ENCODE measurements around the gene SETBP1.
A peak's percentile ranks its signal among the peaks of the same experiment; 100 is the strongest.

The SETBP1 gene

DNA sequence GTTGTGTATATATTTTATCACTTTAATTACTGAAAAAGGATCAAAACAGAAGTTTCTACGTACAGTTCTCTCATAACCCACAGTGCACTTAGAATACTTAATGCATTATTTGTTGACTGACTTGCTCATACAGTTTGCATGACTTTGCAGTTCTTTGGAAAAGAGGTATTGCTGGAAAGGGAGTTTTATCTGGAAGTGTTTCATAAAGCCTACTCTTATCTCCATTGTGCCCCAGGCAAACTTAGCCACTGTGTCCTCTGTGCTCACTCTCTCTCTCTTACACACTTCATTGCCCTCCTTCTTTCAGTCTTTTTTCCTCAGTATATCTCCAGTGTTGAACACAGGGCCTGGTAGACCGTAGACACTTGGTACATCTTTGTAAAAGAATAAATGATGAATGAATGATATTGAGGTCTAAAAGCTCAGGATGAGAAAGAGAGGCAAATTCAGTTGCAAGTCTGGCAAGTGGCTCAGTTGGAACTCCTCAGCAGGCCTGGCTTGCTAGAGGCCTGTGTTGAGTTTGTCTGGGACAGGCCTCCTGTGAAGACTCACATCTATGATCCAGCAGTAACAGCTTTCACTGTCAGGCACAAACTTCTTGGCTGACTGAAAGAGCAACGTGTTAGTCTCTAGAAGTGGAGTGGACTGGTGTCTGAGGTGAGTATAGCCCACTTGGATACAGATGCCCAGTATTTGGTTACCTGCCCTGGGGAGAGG lies 56.1 kb downstream of the SETBP1 start:
- H3K27me3 Mint-ChIP-seq = no peaks in the 10 kb centered on the region
- H3K36me3 Mint-ChIP-seq = peaks cover 36% of the 10 kb centered on the region
- H3K4me3 Mint-ChIP-seq = no peak overlapping the region
- no peak for ATAC-seq (ENCODE audit: low read depth)
- peak overlapping the region; percentile 51 for H3K27ac Mint-ChIP-seq
- no peak for DNase-seq (ENCODE audit: low spot score in 2 of 2)
- no peaks in the 10 kb centered on the region for H3K9me3 Mint-ChIP-seq
- peaks cover 62% of the 10 kb centered on the region for H3K4me1 Mint-ChIP-seq

DNA sequence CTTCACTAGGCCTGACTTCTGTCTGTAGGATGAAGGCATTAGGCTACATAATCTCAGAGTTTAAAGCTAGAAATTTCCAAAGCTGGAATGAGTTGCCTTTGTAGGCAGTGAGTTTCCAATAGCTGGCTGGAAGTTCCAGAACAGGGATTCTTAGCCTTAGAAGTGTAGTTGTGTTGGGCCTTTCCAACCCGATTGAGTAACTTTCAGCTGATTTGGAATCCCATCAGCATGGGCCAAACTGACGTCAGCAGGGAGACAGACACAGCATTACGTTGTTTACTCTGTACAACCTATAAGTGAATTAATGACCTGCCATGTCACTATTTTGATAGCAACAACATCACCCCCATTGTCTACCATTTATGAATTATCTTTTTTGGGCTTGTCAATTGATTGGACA lies 56.9 kb downstream of the SETBP1 start:
- no peak for DNase-seq (ENCODE audit: low spot score in 2 of 2)
- H3K4me3 Mint-ChIP-seq = no peak overlapping the region
- no peaks in the 10 kb centered on the region for H3K27me3 Mint-ChIP-seq
- peaks cover 37% of the 10 kb centered on the region for H3K36me3 Mint-ChIP-seq
- no peak for ATAC-seq (ENCODE audit: low read depth)
- no peaks in the 10 kb centered on the region for H3K9me3 Mint-ChIP-seq
- no peak overlapping the region for H3K27ac Mint-ChIP-seq
- peaks cover 63% of the 10 kb centered on the region for H3K4me1 Mint-ChIP-seq

DNA sequence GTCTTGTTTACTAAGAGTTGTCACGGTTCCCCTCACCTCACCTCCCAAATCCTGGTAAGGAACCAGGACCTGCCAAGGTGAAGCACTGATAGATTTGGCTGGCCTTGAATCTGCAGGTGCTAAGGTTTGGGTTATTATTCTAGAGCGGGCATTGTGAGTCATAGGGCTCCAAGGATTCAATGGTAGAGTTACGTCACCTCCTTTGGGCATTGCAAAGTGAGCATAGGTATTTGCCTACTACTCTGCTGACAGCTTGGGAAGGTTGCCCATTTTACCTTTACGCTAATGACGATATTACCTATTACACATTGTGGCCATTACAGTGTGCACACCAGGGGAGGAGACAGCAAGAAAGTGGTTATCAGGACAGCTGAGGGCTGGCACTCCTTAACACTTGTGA lies 59.3 kb downstream of the SETBP1 start:
- no peaks in the 10 kb centered on the region for H3K27me3 Mint-ChIP-seq
- DNase-seq (ENCODE audit: low spot score in 2 of 2) = no peak
- H3K36me3 Mint-ChIP-seq = peaks cover 37% of the 10 kb centered on the region
- H3K27ac Mint-ChIP-seq = no peak overlapping the region
- H3K4me1 Mint-ChIP-seq = peaks cover 56% of the 10 kb centered on the region
- no peaks in the 10 kb centered on the region for H3K9me3 Mint-ChIP-seq
- no peak overlapping the region for H3K4me3 Mint-ChIP-seq
- no peak for ATAC-seq (ENCODE audit: low read depth)

DNA sequence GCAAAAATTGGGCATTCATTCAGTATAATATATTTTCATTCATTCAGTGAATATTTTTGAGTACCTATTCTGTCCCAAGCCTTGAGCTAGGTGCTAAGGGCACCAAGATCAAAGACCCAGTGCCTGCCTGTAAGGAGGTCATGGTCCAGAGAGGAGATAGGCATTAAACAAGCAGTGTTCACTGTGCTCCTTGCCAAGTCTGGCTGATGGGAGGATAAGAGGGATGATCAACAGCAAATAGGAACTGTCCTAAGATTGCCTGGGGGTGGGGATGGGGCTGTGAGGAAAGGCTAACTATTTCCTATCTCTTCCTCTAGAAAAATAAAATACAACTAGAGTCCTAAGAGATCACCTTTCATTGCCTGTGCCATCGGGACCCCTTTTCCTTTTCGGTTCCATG lies 60.4 kb downstream of the SETBP1 start:
- Mint-ChIP-seq H3K4me1 (peaks cover 52% of the 10 kb centered on the region), H3K9me3 (no peaks in the 10 kb centered on the region), H3K27me3 (no peaks in the 10 kb centered on the region), H3K4me3 (no peak overlapping the region), H3K36me3 (peaks cover 42% of the 10 kb centered on the region), H3K27ac (peak overlapping the region; percentile 19)
- ATAC-seq (ENCODE audit: low read depth) = no peak
- no peak for DNase-seq (ENCODE audit: low spot score in 2 of 2)

DNA sequence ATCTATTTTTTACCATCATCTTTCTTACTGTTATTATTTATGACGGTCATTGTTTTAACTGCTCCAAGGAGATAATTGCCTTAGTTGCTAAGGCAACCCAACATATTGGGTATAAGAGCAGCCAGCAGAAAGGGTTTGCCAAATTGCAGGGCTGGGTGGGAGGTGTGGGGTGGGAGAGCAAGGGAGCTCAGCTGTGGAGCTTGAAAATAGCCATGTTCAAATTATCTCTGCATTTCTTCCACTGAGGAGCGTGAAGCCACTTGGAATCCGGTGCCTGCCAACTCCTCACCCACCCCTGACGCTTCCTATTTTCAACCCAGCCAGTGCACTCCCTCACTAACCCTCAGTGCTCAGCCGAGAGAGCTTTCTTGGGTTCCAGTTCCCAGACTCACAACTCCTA lies 60.8 kb downstream of the SETBP1 start:
- Mint-ChIP-seq H3K36me3 (peaks cover 45% of the 10 kb centered on the region), H3K27ac (peak overlapping the region; percentile 19), H3K27me3 (no peaks in the 10 kb centered on the region), H3K9me3 (no peaks in the 10 kb centered on the region), H3K4me1 (peaks cover 55% of the 10 kb centered on the region), H3K4me3 (no peak overlapping the region)
- DNase-seq (ENCODE audit: low spot score in 2 of 2) = no peak
- ATAC-seq (ENCODE audit: low read depth) = no peak

DNA sequence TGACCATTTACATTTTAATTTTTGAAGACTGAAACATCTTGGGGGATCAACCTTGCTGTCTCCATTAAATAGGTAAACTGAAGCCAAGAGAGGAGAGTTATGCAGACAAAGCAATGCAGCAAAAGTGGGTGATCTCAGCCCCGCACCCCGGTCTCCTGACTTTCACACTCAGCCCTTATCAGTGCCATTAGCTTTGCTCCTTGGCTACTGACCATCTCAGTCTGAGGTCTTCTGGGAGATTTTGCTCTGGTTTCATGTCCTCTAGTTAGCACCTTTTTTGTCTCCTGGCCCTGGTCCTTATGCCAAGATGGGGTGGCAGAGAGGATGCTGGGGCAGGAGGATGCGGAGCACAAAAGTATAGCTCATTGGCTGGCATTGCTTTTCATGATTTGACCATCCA lies 61.4 kb downstream of the SETBP1 start:
- Mint-ChIP-seq H3K4me1 (peaks cover 55% of the 10 kb centered on the region), H3K9me3 (no peaks in the 10 kb centered on the region), H3K27me3 (no peaks in the 10 kb centered on the region), H3K4me3 (no peak overlapping the region), H3K36me3 (peaks cover 40% of the 10 kb centered on the region), H3K27ac (no peak overlapping the region)
- no peak for DNase-seq (ENCODE audit: low spot score in 2 of 2)
- ATAC-seq (ENCODE audit: low read depth) = no peak

DNA sequence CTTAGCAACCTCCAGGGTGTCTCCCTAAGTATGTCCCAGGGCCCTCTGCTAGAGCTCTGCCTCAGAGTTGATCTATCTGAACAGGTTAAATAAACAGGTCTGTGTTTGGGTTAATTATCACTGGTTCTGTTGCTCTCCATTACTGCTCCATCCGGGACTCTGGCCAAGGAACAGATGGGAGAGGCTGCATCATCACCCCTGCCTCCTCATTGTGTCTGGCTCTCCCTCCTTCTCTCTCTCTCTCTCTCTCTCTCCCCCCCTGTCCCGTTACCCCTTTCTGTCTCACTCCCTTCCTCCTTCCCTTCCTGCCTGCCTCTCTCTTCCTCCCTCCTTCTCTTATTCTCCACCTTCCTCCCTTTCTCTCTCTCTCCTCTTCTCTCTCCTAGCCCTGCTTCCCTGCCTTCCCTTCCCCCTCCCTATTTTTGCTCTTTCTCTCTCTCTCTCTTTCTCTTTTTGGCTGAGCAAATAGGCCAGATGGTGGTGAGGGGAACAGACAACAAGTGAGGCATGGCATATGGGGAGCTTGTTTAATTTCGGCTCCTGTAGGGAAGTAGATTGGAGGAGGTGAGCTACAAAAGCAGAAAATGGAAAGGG lies 62.1 kb downstream of the SETBP1 start:
- Mint-ChIP-seq H3K27ac (peak overlapping the region; percentile 26), H3K9me3 (no peaks in the 10 kb centered on the region), H3K36me3 (peaks cover 39% of the 10 kb centered on the region), H3K4me3 (no peak overlapping the region), H3K4me1 (peaks cover 59% of the 10 kb centered on the region), H3K27me3 (no peaks in the 10 kb centered on the region)
- no peak for DNase-seq (ENCODE audit: low spot score in 2 of 2)
- no peak for ATAC-seq (ENCODE audit: low read depth)

DNA sequence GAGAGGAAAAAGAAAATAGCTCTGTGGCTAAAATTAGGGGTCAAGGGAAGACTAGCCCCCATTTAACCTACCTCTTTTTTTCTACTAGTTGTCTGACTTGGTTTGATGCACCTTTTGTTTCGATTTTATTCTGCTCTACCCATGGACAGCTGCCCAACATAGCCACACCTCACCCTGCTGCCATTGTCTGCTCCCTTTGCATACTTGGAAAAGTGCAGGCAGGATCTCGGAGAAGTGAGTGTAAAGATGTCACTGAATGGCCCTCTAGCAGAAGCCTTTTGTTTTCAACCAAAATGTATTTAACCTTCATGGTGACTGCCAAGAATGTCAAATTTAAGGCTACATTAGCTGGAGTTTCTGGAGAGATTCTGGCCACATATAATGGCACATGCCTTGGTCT lies 62.9 kb downstream of the SETBP1 start:
- no peak overlapping the region for H3K27ac Mint-ChIP-seq
- DNase-seq (ENCODE audit: low spot score in 2 of 2) (no peak), ATAC-seq (ENCODE audit: low read depth) (no peak)
- no peak overlapping the region for H3K4me3 Mint-ChIP-seq
- H3K4me1 Mint-ChIP-seq = peaks cover 64% of the 10 kb centered on the region
- peaks cover 39% of the 10 kb centered on the region for H3K36me3 Mint-ChIP-seq
- no peaks in the 10 kb centered on the region for H3K27me3 Mint-ChIP-seq
- no peaks in the 10 kb centered on the region for H3K9me3 Mint-ChIP-seq

DNA sequence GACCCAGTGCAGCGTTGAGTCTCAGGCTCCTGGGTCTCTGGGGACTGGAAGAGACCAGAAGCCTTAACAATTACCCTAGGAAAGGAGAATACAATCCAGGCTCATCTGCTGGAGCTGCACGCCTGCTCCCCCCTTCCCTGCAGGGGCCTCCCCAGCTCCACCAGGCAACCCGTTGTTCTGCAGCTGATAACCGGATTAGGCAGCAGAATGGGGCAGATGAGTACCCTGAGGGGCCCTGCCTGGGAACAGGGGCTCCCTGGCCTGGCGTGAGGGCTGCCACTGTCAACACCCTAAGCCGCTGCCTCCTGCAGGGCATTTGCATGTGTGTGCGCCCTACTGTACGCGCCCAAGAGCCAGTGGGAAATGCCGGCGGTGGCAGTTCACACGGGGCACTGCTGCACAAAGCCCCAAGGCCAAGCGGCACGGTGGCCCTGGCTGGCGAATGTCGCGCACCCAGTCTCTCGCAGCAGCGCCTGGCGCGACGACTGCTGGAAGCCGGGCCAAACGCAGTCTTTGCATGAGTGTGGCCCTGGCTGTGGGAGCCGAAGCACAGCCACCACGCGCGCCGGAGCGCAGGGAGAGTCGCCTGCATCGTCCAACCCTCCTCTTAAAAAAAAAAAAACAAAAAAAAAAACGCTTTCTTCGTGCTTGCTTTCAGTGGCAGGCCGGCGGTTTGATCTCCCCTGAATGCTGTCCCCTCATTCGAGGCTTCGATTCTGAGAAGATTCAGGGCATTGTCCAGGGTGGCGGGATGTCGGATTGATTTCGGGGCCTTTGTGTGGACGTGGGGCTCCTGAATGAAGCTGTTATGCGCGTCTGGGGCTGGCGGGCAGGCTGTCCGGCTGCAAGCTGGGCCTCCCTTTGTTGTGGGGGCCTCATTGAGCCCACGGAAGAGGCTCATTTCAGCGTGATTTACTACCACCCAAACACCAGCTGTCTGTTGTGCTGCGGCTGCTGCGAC lies 63.8 kb downstream of the SETBP1 start:
- Mint-ChIP-seq H3K4me1 (peaks cover 64% of the 10 kb centered on the region), H3K9me3 (no peaks in the 10 kb centered on the region), H3K4me3 (no peak overlapping the region), H3K36me3 (peaks cover 37% of the 10 kb centered on the region), H3K27me3 (no peaks in the 10 kb centered on the region), H3K27ac (no peak overlapping the region)
- ATAC-seq (ENCODE audit: low read depth) = no peak
- DNase-seq (ENCODE audit: low spot score in 2 of 2) = no peak

DNA sequence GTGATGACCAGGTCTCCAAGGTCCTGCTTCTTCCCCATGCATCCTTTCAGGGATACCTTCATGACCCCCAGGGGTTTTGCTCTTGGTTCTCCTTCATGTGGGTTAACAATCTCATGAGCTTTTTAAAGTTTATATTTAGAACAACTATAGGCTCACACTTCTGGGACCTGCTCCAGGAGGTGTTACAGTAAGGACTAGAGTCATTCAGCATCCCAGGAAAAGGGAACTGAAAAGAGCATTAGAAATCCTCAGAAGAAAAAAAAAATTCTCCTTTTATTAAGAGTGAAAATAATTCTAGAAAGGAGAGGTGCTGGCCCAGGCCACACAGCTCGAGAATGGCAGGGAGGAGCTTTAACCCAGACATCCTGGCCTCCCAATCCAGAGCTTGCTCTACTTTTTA lies 66.5 kb downstream of the SETBP1 start:
- no peak for ATAC-seq (ENCODE audit: low read depth)
- Mint-ChIP-seq H3K4me1 (peaks cover 66% of the 10 kb centered on the region), H3K9me3 (no peaks in the 10 kb centered on the region), H3K4me3 (no peak overlapping the region), H3K27ac (peak overlapping the region; percentile 86), H3K27me3 (no peaks in the 10 kb centered on the region), H3K36me3 (peaks cover 25% of the 10 kb centered on the region)
- no peak for DNase-seq (ENCODE audit: low spot score in 2 of 2)

DNA sequence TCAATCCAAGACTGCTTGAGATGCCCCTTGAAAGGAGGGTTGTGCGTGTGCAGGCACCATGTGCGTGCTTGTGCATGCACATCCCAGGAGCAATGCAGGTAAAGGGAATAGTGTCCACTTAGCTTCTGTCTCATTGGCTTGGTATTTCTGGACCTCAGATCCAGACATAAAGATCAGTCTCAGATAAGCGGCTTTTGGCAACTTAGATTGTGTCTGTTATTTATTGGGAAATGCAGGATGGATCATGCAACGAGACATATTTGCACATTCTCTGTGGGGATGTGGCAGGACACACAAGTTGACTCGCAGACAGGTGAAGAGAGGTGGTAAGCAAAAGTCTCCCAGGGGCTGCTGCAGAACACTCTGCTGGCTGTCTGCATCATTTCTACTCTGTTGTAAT lies 67.9 kb downstream of the SETBP1 start:
- Mint-ChIP-seq H3K27me3 (no peaks in the 10 kb centered on the region), H3K36me3 (peaks cover 25% of the 10 kb centered on the region), H3K9me3 (peaks cover 1% of the 10 kb centered on the region), H3K27ac (peak overlapping the region; percentile 86), H3K4me3 (no peak overlapping the region), H3K4me1 (peaks cover 60% of the 10 kb centered on the region)
- DNase-seq (ENCODE audit: low spot score in 2 of 2) = no peak
- ATAC-seq (ENCODE audit: low read depth) = no peak

DNA sequence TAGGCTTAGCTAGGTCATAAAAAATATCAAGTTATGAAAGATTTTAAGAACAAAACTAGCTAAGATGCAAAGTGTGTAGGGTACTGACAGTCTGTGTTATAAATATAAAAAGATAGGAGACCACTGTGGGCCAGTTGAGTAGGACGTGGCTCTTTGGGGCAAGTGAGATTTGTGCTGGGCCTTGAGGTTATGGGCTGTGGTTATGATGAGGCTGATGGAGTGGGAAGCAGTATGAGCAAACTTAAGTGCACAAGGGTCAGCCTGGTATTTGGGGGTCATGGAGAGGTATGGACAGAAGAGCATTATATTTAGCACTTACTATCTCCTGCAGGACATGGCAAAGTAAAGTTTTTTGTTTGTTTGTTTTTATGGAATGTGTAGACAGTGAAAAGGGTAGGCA lies 70.1 kb downstream of the SETBP1 start:
- peaks cover 27% of the 10 kb centered on the region for H3K36me3 Mint-ChIP-seq
- H3K27me3 Mint-ChIP-seq = no peaks in the 10 kb centered on the region
- H3K4me3 Mint-ChIP-seq = peak overlapping the region; percentile 36
- ATAC-seq (ENCODE audit: low read depth) (no peak), DNase-seq (ENCODE audit: low spot score in 2 of 2) (no peak)
- peaks cover 67% of the 10 kb centered on the region for H3K4me1 Mint-ChIP-seq
- peaks cover 2% of the 10 kb centered on the region for H3K9me3 Mint-ChIP-seq
- H3K27ac Mint-ChIP-seq = peak overlapping the region; percentile 85

DNA sequence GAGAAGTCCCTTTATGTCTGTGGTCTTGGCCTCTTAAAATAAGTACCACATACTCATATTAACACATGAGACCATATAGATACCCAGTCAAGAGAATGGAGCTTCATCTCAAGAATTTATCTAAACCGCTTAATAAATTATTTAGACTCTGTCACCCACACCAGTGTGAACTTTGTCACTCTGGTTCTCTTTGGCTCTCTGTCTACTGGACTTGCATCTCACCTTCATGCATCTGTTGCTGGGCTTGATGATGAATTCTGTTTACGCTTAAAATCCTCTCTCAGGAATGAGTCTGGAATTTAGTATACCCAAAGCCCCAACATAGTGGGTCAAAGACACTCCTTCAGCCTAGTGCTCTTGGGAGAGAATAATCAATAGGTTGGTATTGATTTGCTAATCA lies 73.9 kb downstream of the SETBP1 start:
- ATAC-seq (ENCODE audit: low read depth) (no peak), DNase-seq (ENCODE audit: low spot score in 2 of 2) (no peak)
- peaks cover 20% of the 10 kb centered on the region for H3K36me3 Mint-ChIP-seq
- peaks cover 65% of the 10 kb centered on the region for H3K4me1 Mint-ChIP-seq
- H3K27ac Mint-ChIP-seq = peak overlapping the region; percentile 26
- H3K27me3 Mint-ChIP-seq = no peaks in the 10 kb centered on the region
- H3K4me3 Mint-ChIP-seq = no peak overlapping the region
- peaks cover 2% of the 10 kb centered on the region for H3K9me3 Mint-ChIP-seq

Data from memory B cell (primary cell).